GM19328 (cell line): ENCODE data around the gene SNPH.

Source experiments
- ATAC-seq: cut with Tn5 transposase; IDR thresholded peaks from one replicate; pipeline ENCODE4 v1.9.1; 2021; ENCODE audit warnings: mild to moderate bottlenecking, moderate library complexity; ENCODE audit not compliant: unreplicated experiment

SNPH gene

GRCh38 chr20:1323256-1323655 lies 57.2 kb downstream of the SNPH start:
- ATAC-seq, result no peak

- ATAC-seq, result no peak
Observed at GRCh38 chr20:1323830-1324597, 57.9 kb downstream of the SNPH start.

DNA sequence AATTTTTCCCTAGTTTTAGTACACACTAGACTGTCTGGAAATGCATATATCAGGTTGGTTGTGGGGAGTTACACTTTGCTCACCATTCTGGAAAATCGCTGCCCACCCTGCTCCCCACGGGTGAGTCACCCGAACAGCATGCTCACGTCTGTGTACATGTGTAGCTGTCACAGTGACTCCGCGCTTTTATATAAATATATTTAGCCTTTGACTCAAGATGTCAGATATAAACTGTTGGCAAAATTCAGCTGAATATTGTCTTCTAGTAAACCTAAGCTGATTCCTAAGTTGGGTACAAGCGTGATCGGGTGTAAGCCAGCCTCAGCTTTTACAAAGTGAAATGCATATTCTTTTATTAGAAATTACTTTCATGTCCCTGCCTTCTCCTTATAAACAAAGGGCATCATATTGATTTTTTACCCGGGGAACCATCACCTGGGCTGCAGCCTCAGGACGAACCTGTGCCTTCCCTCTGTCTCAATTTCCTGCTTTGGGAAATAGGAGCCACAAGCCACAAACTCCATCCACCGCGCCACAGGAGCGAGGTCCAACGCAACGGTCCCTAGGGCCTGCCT lies 58.6 kb downstream of the SNPH start:
- no peak for ATAC-seq

- peak; percentile 76 for ATAC-seq
Observed at GRCh38 chr20:1325173-1326030, 59.3 kb downstream of the SNPH start.

DNA sequence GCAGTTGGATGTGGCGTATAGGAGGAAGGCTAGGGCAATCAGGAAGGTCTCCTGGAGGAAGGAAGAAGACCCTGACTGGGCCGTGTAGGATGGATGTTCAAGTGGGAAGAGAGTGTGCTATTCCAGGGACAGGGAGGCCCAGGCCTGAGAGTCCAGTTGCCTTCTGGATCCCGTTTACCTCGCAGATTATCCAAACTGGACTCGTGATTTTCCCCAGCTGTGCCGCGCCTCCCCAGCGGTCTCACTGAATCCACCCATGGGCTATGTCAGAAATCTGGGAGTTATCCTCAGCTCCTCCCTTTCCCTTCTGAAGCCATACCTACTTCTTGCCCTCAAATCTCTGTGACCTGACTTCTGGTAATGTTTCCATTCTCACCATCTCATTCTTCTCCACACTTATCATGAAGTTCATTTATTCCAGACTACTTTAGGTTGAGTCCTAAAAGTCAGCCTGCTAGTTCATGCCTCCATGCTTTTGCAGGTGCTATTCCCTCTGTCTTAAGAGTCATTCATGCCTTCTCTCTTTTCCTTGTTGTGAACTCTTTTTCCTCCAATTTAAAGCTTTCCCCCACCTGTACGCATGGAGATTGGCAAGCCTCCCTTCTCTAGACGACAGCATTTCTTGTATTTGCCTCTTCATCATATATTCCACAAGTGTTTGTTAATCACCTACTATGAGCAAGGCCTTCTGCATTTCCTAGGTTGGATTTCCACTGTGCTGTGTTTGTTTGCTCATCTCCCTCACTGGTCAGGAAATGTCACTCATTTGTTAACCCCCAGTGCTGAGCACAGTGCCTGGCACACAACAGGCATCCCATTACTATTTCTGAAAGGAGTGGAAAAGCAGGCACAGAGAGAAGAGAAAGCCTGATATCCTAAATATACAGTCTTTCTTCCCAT lies 60.2 kb downstream of the SNPH start:
- ATAC-seq, result no peak

GRCh38 chr20:1327241-1327653 lies 61.2 kb downstream of the SNPH start:
- no peak for ATAC-seq

DNA sequence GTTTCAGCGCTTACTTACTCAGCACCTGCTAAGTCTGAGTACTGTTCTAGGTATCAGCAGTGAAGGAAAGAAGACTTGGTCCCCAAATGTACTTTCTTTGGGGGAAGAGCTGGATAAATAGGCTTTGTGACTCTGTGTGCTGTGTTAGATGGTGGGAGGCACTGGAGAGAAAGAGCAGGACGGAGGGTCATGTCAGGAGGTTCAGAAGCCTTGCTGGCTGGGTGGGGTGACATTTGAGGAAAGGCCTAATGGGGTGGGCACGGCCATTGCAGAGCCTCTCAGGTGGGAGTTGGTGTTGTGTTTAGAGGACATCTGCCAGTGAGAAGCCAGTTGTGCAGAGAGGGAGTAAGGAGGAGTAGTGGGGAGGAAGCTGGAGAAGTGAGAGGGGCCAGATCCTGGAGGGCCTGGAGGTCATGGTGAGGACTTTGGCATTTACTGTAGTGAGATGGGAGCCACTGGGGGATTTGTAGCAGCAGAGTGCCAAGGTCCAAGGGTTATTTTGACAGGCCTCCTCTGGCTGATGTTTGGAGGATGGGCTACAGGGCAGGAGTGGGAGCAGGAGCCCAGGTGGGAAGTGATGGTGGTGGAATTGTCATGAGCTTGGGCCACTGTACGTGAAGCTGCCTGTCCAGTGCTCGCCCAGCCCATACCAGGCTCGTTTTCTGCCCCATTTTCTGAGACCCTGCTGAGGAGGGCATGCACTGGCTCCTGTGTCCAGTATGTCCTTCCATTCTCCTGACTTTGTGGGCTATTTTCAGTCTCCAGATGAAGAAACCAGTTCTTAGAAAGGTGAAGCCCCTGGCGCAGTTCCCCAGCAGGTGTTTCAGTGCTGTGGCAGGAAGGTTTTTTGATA lies 62.0 kb downstream of the SNPH start:
- ATAC-seq, result no peak

DNA sequence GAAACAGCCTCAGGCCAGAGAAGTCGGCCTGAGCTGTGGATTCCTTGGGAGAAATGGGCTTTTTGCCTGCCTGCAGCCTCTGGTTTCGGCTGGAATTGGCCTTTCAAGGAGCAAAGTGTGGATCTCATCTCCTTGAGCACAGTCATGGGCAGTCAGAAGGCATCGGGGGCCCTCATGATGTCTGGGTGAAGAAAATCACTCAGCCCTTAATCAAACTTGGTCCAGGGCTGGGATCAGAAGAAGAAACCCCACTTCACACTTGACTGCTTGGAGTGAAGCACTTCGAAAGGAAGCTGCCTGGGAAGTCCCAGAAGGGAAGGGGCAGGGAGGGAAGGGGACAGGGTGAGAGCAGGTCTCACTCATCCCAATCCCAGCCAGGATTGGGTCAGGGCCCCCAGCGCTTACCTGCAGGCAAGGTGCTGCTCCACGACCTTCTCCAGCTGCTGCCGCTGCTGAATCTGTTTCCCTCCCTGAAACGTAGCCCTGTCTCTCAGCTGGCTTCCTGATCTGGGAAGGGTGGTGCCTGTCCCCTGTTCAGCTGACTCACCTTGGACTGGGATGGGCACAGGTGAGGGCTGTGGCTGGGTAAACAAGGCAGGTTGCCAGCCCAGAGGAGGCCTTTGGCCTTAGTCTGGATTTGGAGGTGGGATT lies 62.7 kb downstream of the SNPH start, which contains the start of gene SDCBP2:
Gene SDCBP2, minus strand, starts transcription at position 460 of the 651 bp plus-strand sequence. CDS start 8,723 bp downstream, outside the sequence.
- no peak for ATAC-seq

GRCh38 chr20:1330075-1330830 lies 64.2 kb downstream of the SNPH start:
- no peak for ATAC-seq

- no peak for ATAC-seq
Observed at GRCh38 chr20:1331101-1331500, 65.0 kb downstream of the SNPH start.

- no peak for ATAC-seq
Observed at GRCh38 chr20:1331801-1332453, 65.8 kb downstream of the SNPH start.

GRCh38 chr20:1332749-1333300 lies 66.7 kb downstream of the SNPH start:
- no peak for ATAC-seq

- no peak for ATAC-seq
Observed at GRCh38 chr20:1333462-1334369, 67.6 kb downstream of the SNPH start.

GRCh38 chr20:1334370-1334731 lies 68.3 kb downstream of the SNPH start:
- ATAC-seq, result no peak

DNA sequence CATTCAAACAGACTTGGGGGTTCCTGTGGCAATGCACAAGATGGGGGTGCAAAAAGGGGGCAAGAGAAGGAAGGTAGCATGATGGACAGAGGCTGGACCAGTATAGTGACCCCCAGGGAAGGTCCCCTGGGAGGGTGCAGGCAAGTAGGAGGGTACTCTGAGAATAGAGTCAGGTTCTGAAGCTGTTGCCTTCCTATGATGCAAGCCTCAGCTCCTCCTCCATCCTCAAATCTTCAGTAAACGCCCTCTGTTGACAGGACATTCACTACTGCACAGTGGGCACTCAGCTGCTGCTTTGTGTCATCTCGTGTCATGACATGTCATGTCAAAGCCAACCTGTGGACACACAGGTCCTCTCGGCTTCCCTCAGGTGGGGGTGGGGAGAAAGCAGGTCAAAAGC lies 68.7 kb downstream of the SNPH start:
- ATAC-seq, result no peak

GRCh38 chr20:1335961-1336698 lies 70.0 kb downstream of the SNPH start:
- no peak for ATAC-seq
